Calu3 (cell line): ENCODE data around the gene RAB10. TPM values are rescaled to one million over a fixed set of nuclear protein-coding genes. Genes with fewer than 3 reads are reported as not detected.

ENCODE experiments used
- BruUV-seq: library from RNA; stranded (reverse); fragments of 400-500 nt; replicated peaks from 2 replicates; lab custom pipeline; 2021; lab: Mats Ljungman, UMichigan
- CTCF ChIA-PET: fragments of 300-600 bp; sonication (Branson Sonifier 250); formaldehyde crosslinking; loops from one replicate; lab custom pipeline; 2022; ENCODE audit warnings: antibody characterized with exemption; lab: Charles Lee
- DNase-seq: peaks from one replicate; pipeline ENCODE4 v3.0.0; 2022
- H3K27ac Mint-ChIP-seq: one replicate; pipeline ENCODE4 v1.8.0; 2022; ENCODE audit warnings: mixed read lengths; ENCODE audit not compliant: unreplicated experiment
- H3K27me3 Mint-ChIP-seq: one replicate; pipeline ENCODE4 v1.8.0; 2022; ENCODE audit warnings: mixed read lengths; ENCODE audit not compliant: unreplicated experiment
- H3K36me3 Mint-ChIP-seq: one replicate; pipeline ENCODE4 v1.8.0; 2022; ENCODE audit warnings: mild to moderate bottlenecking, moderate library complexity, mixed read lengths; ENCODE audit not compliant: insufficient read depth, unreplicated experiment
- H3K4me1 Mint-ChIP-seq: one replicate; pipeline ENCODE4 v1.8.0; 2022; ENCODE audit warnings: mild to moderate bottlenecking, low read depth, mixed read lengths; ENCODE audit not compliant: unreplicated experiment
- H3K4me3 Mint-ChIP-seq: one replicate; pipeline ENCODE4 v1.8.0; 2022; ENCODE audit warnings: mild to moderate bottlenecking, low read depth, moderate library complexity, mixed read lengths; ENCODE audit not compliant: unreplicated experiment
- H3K9me3 Mint-ChIP-seq: one replicate; pipeline ENCODE4 v1.8.0; 2022; ENCODE audit warnings: low read depth, mixed read lengths; ENCODE audit not compliant: unreplicated experiment
- CTCF ChIP-seq: fragments of 200-600 bp; IDR thresholded peaks from one replicate; pipeline ENCODE4 v1.8.0; 2022; ENCODE audit warnings: antibody characterized with exemption; ENCODE audit not compliant: unreplicated experiment
- intact Hi-C: fragments of 100-400 bp; cut with micrococcal nuclease; formaldehyde crosslinking; loops from one replicate; pipeline ENCODE4 v1.10.0; 2022; ENCODE audit not compliant: unreplicated experiment
- total RNA-seq: library from RNA; stranded (reverse); gene quantifications from 2 replicates; pipeline ENCODE4 v1.2.3, GENCODE V29; 2022

The RAB10 gene
- total RNA-seq, 1 experiment from 2014 or later = 149 TPM

- intact Hi-C loops = no loop called here
- BruUV-seq = no TSS peak
- DNase-seq = no peak
- no peak overlapping the region for H3K4me3 Mint-ChIP-seq
- peaks cover 23% of the 10 kb centered on the region for H3K36me3 Mint-ChIP-seq
- CTCF ChIA-PET = no interaction called here
- TF ChIP-seq CTCF = no peak
- no peak overlapping the region for H3K27ac Mint-ChIP-seq
- H3K9me3 Mint-ChIP-seq = no peaks in the 10 kb centered on the region
- peaks cover 8% of the 10 kb centered on the region for H3K4me1 Mint-ChIP-seq
- no peaks in the 10 kb centered on the region for H3K27me3 Mint-ChIP-seq
These were observed 78.3 kb downstream of the RAB10 start for GRCh38 chr2:26112201-26112600.

DNA sequence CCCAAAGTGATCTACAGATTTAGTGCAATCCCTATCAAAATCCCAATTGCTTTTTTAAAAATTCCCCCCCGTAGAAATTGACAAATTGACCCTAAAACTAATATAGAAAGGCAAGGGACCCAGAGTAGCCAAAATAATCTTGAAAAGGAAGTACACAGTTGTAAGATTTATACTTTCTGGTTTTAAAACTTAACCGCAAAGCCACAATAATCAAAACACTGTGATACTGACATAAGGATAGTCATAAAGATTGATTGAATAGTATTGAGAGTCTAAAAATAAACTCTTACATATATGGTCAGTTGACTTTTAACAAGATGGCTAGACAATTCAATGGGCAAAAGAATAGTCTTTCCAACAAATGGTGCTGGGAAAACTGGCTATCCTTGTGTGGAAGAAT is 80.3 kb downstream of the RAB10 start:
- Mint-ChIP-seq H3K9me3 (no peaks in the 10 kb centered on the region), H3K4me3 (no peak overlapping the region), H3K4me1 (no peaks in the 10 kb centered on the region), H3K36me3 (peaks cover 23% of the 10 kb centered on the region), H3K27ac (no peak overlapping the region), H3K27me3 (no peaks in the 10 kb centered on the region)
- TSS peak; percentile 12 for BruUV-seq
- no peak for DNase-seq
- CTCF ChIA-PET = no interaction called here
- intact Hi-C loops = no loop called here
- TF ChIP-seq CTCF = no peak

DNA sequence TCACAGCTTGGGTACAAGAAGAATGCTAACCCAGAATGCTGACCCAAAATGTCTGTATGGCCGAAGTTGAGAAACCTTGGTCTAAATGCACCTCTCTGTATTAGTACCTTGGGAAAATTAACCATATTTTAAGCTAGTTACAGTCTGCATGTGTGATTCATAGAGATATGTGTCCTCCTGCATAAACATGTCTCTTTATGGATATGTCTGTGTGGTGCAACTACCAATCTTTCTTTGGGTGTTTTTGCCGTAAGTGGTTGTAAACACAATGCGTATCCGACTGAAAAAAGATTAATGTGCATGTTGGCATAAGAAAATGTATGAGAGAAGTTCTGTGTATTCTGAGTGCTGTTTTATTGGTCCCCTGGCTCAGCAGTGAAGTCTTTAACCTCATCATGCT is 84.8 kb downstream of the RAB10 start:
- BruUV-seq = no TSS peak
- no peaks in the 10 kb centered on the region for H3K27me3 Mint-ChIP-seq
- no peak overlapping the region for H3K27ac Mint-ChIP-seq
- DNase-seq = no peak
- peaks cover 7% of the 10 kb centered on the region for H3K36me3 Mint-ChIP-seq
- no peaks in the 10 kb centered on the region for H3K4me1 Mint-ChIP-seq
- TF ChIP-seq CTCF = no peak
- CTCF ChIA-PET = interaction anchor here (0.6 kb wide), 1 partner anchor 373 kb away, joined by 5 read pairs; no protein-coding TSS in a partner anchor
- H3K4me3 Mint-ChIP-seq = no peak overlapping the region
- no peaks in the 10 kb centered on the region for H3K9me3 Mint-ChIP-seq
- intact Hi-C loops = no loop called here

GRCh38 chr2:26119521-26119920 is 85.6 kb downstream of the RAB10 start:
- CTCF ChIA-PET = interaction anchor here (0.5 kb wide), 1 partner anchor 501 kb away, joined by 3 read pairs; no protein-coding TSS in a partner anchor
- no peaks in the 10 kb centered on the region for H3K9me3 Mint-ChIP-seq

More at GRCh38 chr2:26119521-26119920, 85.6 kb downstream of the RAB10 start:
- no peaks in the 10 kb centered on the region for H3K4me1 Mint-ChIP-seq
- no peaks in the 10 kb centered on the region for H3K27me3 Mint-ChIP-seq
- H3K4me3 Mint-ChIP-seq = no peak overlapping the region
- no TSS peak for BruUV-seq
- H3K27ac Mint-ChIP-seq = no peak overlapping the region
- intact Hi-C loops = no loop called here
- no peak for TF ChIP-seq CTCF
- no peak for DNase-seq
- no peaks in the 10 kb centered on the region for H3K36me3 Mint-ChIP-seq
